K562 (cell line): Measurements from ENCODE around the gene RPL15. TPM values are rescaled to one million over a fixed set of nuclear protein-coding genes. Genes with fewer than 3 reads are reported as not detected.
A peak's percentile ranks its signal among the peaks of the same experiment; 100 is the strongest.

Experiments
- BHLHE40 ChIP-seq: IDR thresholded peaks from 2 replicates; pipeline ENCODE4 v1.6.1; 2011; ENCODE audit warnings: low read length, improper control_type of control experiment
- CSDE1 ChIP-seq, 2 experiments: fragments of 450-650 bp; IDR thresholded peaks; 2 replicates each; pipeline ENCODE4 v1.6.1; 2016; ENCODE audit warnings: mild to moderate bottlenecking in 1 of 2
- FOXK1 ChIP-seq: sonication (generic); formaldehyde crosslinking; IDR thresholded peaks from 2 replicates; pipeline ENCODE4 v1.8.0; 2022; ENCODE audit warnings: missing genetic modification reagents, mild to moderate bottlenecking, borderline replicate concordance
- HDAC6 ChIP-seq: IDR thresholded peaks from 2 replicates; pipeline ENCODE4 v1.6.1; 2012; ENCODE audit warnings: low read depth, mild to moderate bottlenecking, control low read depth, inconsistent platforms, low read length, moderate library complexity
- KLF10 ChIP-seq: fragments of 250-450 bp; sonication (Bioruptor Pico); IDR thresholded peaks from 2 replicates; pipeline ENCODE4 v1.6.1; 2021; ENCODE audit warnings: matching md5 sums
- MCM7 ChIP-seq, 2 experiments: fragments of 450-650 bp; IDR thresholded peaks; 2 replicates each; pipeline ENCODE4 v1.6.1; 2016 to 2018
- NFE2L1 ChIP-seq: fragments of 450-650 bp; IDR thresholded peaks from 2 replicates; pipeline ENCODE4 v1.6.1; 2016; ENCODE audit warnings: missing genetic modification characterization, low read depth, mild to moderate bottlenecking, missing compliant biosample characterization, moderate library complexity, borderline replicate concordance
- NR2C2 ChIP-seq, 2 experiments: fragments of 200-800 bp in 1 of 2; sonication (Bioruptor generic) in 1 of 2; sonication (generic) in 1 of 2; formaldehyde crosslinking in 1 of 2; IDR thresholded peaks; 2 replicates each; pipeline versions ENCODE4 v1.6.1 to v1.8.0; 2016 to 2022; ENCODE audit warnings: mild to moderate bottlenecking in 1 of 2, missing compliant biosample characterization in 1 of 2, missing genetic modification characterization in 1 of 2, missing genetic modification reagents in 1 of 2
- NUFIP1 ChIP-seq: fragments of 450-650 bp; IDR thresholded peaks from 2 replicates; pipeline ENCODE4 v1.6.1; 2018; ENCODE audit not compliant: partially characterized antibody
- PHB2 ChIP-seq: fragments of 450-650 bp; IDR thresholded peaks from 2 replicates; pipeline ENCODE4 v1.6.1; 2017; ENCODE audit warnings: low read depth
- SRSF9 ChIP-seq: fragments of 200-400 bp; formaldehyde crosslinking; IDR thresholded peaks from 2 replicates; pipeline ENCODE4 v1.6.1; 2017; ENCODE audit warnings: low read depth, low read length, borderline replicate concordance
- TAL1 ChIP-seq: fragments of 450-650 bp; IDR thresholded peaks from 2 replicates; pipeline ENCODE4 v1.6.1; 2016; ENCODE audit warnings: mild to moderate bottlenecking
- XRCC5 ChIP-seq: fragments of 200-400 bp; formaldehyde crosslinking; IDR thresholded peaks from 2 replicates; pipeline ENCODE4 v1.6.1; 2017; ENCODE audit warnings: low read depth, mild to moderate bottlenecking, low read length
- YY1 ChIP-seq, 3 experiments: IDR thresholded peaks; 2 replicates each; pipeline ENCODE4 v1.6.1; 2011; ENCODE audit warnings: low read length in 2 of 3, mild to moderate bottlenecking in 2 of 3, moderate library complexity in 2 of 3, borderline replicate concordance in 1 of 3, control low read depth in 1 of 3, low read depth in 1 of 3; ENCODE audit not compliant: insufficient read depth in 3 of 3, insufficient replicate concordance in 2 of 3, control insufficient read depth in 1 of 3, insufficient read length in 1 of 3; ENCODE audit errors: extremely low read depth in 1 of 3
- ZC3H11A ChIP-seq: IDR thresholded peaks from 2 replicates; pipeline ENCODE4 v1.6.1; 2012; ENCODE audit warnings: low read depth, low read length, improper control_type of control experiment
- ZNF143 ChIP-seq: sonication (generic); formaldehyde crosslinking; IDR thresholded peaks from 2 replicates; pipeline ENCODE4 v1.9.0; 2022; ENCODE audit warnings: mild to moderate bottlenecking, missing genetic modification reagents
- ZNF165 ChIP-seq: fragments of 250-450 bp; sonication (Bioruptor Pico); IDR thresholded peaks from 2 replicates; pipeline ENCODE4 v1.4.0; 2020; ENCODE audit warnings: borderline replicate concordance
- ZNF354B ChIP-seq: fragments of 250-450 bp; sonication (Bioruptor Pico); IDR thresholded peaks from 2 replicates; pipeline ENCODE4 v1.4.0; 2020
- ZNF583 ChIP-seq: fragments of 250-450 bp; sonication (Bioruptor Pico); IDR thresholded peaks from 2 replicates; pipeline ENCODE4 v1.4.0; 2020
- polyA plus RNA-seq, 8 experiments: library from polyadenylated mRNA; depleted of rRNA in 4 of 8; stranded (reverse) in 5 of 8; unstranded in 3 of 8; fragments of >200 nt; fragmentation: Nextera tagmentation in 2 of 8; fragmentation: Illumina TruSeq in 1 of 8; extraction: Ambion mirVana in 2 of 8; extraction: Trizol in 1 of 8; gene quantifications; 2 replicates each; pipeline versions ENCODE4 v1.2.1 to v1.2.3, GENCODE V29; 2011 to 2014; ENCODE audit warnings: inconsistent platforms in 1 of 8, missing spikeins in 1 of 8
- total RNA-seq, 7 experiments: library from RNA; depleted of rRNA in 6 of 7; stranded (reverse); fragments of >200 nt in 6 of 7; fragmentation: Illumina TruSeq in 2 of 7; extraction: Trizol in 2 of 7; gene quantifications; 2 replicates each; pipeline versions ENCODE4 v1.2.1 to v1.2.3, GENCODE V29; 2011 to 2021; ENCODE audit warnings: low replicate concordance in 1 of 7
- TF ChIP-seq, protein P1 (sequence below): fragments of 450-650 bp; IDR thresholded peaks from 2 replicates; pipeline ENCODE4 v1.6.1; 2016; ENCODE audit warnings: borderline replicate concordance
- TF ChIP-seq, protein P2 (sequence below): fragments of 250-450 bp; sonication (Bioruptor Pico); IDR thresholded peaks from 2 replicates; pipeline ENCODE4 v1.8.0; 2021; ENCODE audit warnings: borderline replicate concordance, mild to moderate bottlenecking, moderate library complexity; ENCODE audit not compliant: poor library complexity, severe bottlenecking
- TF ChIP-seq, protein P3 (sequence below): sonication (generic); formaldehyde crosslinking; IDR thresholded peaks from 2 replicates; pipeline ENCODE4 v1.8.0; 2022; ENCODE audit warnings: mild to moderate bottlenecking, missing genetic modification reagents, borderline replicate concordance
- TF ChIP-seq, protein P4 (sequence below): sonication (generic); formaldehyde crosslinking; IDR thresholded peaks from 2 replicates; pipeline ENCODE4 v1.8.0; 2022; ENCODE audit warnings: mild to moderate bottlenecking, missing genetic modification reagents

Gene RPL15
- total and polyA plus RNA-seq, 9 of the 15 experiments (the other 6 are each of a cell fraction or from before 2014, with no cell fraction given), result 2,393 to 8,850 (median 3,928) TPM

DNA sequence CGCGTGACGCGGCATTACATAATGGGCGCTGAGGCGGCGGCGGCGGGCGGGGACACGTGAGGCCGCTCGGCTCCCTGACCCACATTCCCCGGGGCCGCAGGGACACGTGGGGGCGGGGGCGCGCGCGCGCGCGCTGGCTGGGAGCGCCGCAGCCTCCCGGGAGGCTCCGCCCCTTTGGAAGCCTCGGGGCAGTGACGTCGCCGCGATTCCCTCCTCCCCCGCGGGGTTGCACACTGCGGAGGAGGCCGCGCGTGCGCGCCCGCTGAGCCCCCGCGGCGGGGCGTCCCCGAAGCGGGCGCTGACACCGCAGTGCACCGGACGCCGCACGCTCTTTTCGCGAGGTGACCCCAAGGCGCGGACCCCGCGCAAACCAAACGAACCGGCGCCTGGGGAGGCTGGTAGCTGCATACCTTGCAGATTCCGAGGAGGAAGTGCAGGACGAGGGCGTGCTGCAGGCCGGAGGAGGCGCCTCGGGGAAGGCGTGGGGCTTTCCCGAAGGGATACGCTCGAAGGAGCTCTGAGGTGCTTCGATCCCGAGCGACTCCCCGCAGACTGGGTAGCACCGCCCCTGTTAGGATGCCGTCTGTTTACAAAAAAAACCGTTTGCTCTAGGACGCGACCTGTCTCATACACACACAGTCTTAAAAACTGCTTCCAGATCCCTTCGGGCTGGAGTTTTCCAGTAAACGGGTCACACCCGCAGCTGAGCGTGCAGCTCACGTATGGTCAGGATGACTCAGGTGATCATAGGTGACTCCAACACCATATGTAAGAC is 29.2 kb downstream of the RPL15 start (continued):
- peak; percentile 82 for TF ChIP-seq NUFIP1
- no peak for TF ChIP-seq ZNF354B
- no peak for TF ChIP-seq TAL1
- no peak; the same call in 1 of the 2 replicates for TF ChIP-seq XRCC5
- no peak; the same call in 1 of the 2 replicates for TF ChIP-seq NR2C2 (CRISPR knock-in tag; IDR thresholded peaks at IDR 0.05)
- peak; percentile 77 for TF ChIP-seq NR2C2 (tag; IDR thresholded peaks at IDR 0.05)
- TF ChIP-seq ZC3H11A, result 0 out of 2 replicates have a peak, but pooled peaks have one; percentile 33
- TF ChIP-seq SRSF9, result no peak
- TF ChIP-seq YY1 (IDR thresholded peaks at IDR 0.05; ENCODE audit: borderline replicate concordance in 1 of 3, control insufficient read depth in 1 of 3, extremely low read depth in 1 of 3, insufficient read depth in 3 of 3, insufficient read length in 1 of 3, insufficient replicate concordance in 2 of 3, low read depth in 1 of 3, low read length in 2 of 3), result peak; percentile 15 to 73 (median 67)
- no peak for TF ChIP-seq HDAC6
- peak; percentile 94 for TF ChIP-seq FOXK1 (CRISPR knock-in tag)
- TF ChIP-seq, protein P1, sequence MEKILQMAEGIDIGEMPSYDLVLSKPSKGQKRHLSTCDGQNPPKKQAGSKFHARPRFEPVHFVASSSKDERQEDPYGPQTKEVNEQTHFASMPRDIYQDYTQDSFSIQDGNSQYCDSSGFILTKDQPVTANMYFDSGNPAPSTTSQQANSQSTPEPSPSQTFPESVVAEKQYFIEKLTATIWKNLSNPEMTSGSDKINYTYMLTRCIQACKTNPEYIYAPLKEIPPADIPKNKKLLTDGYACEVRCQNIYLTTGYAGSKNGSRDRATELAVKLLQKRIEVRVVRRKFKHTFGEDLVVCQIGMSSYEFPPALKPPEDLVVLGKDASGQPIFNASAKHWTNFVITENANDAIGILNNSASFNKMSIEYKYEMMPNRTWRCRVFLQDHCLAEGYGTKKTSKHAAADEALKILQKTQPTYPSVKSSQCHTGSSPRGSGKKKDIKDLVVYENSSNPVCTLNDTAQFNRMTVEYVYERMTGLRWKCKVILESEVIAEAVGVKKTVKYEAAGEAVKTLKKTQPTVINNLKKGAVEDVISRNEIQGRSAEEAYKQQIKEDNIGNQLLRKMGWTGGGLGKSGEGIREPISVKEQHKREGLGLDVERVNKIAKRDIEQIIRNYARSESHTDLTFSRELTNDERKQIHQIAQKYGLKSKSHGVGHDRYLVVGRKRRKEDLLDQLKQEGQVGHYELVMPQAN, result peak; percentile 84
- no peak; a peak in 1 of 4 replicates for TF ChIP-seq CSDE1 (IDR thresholded peaks at IDR 0.05)
- no peak for TF ChIP-seq NFE2L1 (tag)
- no peak for TF ChIP-seq ZNF165 (CRISPR knock-in tag)
- TF ChIP-seq ZNF143, result peak; percentile 33; the same call in 1 of the 2 replicates
- TF ChIP-seq, protein P2, sequence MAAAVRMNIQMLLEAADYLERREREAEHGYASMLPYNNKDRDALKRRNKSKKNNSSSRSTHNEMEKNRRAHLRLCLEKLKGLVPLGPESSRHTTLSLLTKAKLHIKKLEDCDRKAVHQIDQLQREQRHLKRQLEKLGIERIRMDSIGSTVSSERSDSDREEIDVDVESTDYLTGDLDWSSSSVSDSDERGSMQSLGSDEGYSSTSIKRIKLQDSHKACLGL (CRISPR knock-in tag), result no peak
- no peak for TF ChIP-seq MCM7 (IDR thresholded peaks at IDR 0.05)
- no peak for TF ChIP-seq KLF10 (CRISPR knock-in tag)
- TF ChIP-seq, protein P3, sequence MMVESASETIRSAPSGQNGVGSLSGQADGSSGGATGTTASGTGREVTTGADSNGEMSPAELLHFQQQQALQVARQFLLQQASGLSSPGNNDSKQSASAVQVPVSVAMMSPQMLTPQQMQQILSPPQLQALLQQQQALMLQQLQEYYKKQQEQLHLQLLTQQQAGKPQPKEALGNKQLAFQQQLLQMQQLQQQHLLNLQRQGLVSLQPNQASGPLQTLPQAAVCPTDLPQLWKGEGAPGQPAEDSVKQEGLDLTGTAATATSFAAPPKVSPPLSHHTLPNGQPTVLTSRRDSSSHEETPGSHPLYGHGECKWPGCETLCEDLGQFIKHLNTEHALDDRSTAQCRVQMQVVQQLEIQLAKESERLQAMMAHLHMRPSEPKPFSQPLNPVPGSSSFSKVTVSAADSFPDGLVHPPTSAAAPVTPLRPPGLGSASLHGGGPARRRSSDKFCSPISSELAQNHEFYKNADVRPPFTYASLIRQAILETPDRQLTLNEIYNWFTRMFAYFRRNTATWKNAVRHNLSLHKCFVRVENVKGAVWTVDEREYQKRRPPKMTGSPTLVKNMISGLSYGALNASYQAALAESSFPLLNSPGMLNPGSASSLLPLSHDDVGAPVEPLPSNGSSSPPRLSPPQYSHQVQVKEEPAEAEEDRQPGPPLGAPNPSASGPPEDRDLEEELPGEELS, result peak; percentile 97
- TF ChIP-seq PHB2, result no peak; the same call in 1 of the 2 replicates
- TF ChIP-seq, protein P4, sequence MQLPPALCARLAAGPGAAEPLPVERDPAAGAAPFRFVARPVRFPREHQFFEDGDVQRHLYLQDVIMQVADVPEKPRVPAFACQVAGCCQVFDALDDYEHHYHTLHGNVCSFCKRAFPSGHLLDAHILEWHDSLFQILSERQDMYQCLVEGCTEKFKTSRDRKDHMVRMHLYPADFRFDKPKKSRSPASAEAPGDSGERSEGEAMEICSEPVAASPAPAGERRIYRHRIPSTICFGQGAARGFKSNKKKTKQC (CRISPR knock-in tag), result peak; percentile 96
- TF ChIP-seq BHLHE40, result peak; percentile 98
- no peak for TF ChIP-seq ZNF583
